Measurements from ENCODE around the gene AGBL4.
"Not testable (repeated sequence)": the region's sequence is repeated elsewhere in the genome, so short reads cannot be mapped to it uniquely, and the experiment has no call there.

GRCh38 chr1:49002981-49003380, 1020.8 kb downstream of the AGBL4 start:
- not testable (repeated sequence) for TF ChIP-seq POLR2A, CTCF (IDR thresholded peaks at IDR 0.05)
